HEK293 (cell line): ENCODE data around the gene C1orf52.

Experiments
- HOXD13 ChIP-seq: sonication (generic); formaldehyde crosslinking; IDR thresholded peaks from 2 replicates; pipeline ENCODE4 v1.8.0; 2022; ENCODE audit warnings: missing genetic modification reagents, borderline replicate concordance
- SETDB1 ChIP-seq: IDR thresholded peaks from one replicate; pipeline ENCODE4 v1.6.1; 2017; ENCODE audit warnings: mild to moderate bottlenecking, low read length, moderate library complexity, mixed read lengths; ENCODE audit not compliant: insufficient read length
- ZBTB1 ChIP-seq: fragments of 450-650 bp; formaldehyde crosslinking; IDR thresholded peaks from 2 replicates; pipeline ENCODE4 v1.5.1; 2016; ENCODE audit warnings: missing biosample characterization, missing genetic modification characterization
- ZFP3 ChIP-seq: fragments of 450-650 bp; formaldehyde crosslinking; IDR thresholded peaks from 2 replicates; pipeline ENCODE4 v1.5.1; 2016; ENCODE audit warnings: low read depth, missing biosample characterization, missing genetic modification characterization
- ZFP37 ChIP-seq: fragments of 450-650 bp; formaldehyde crosslinking; IDR thresholded peaks from 2 replicates; pipeline ENCODE4 v1.5.1; 2016; ENCODE audit warnings: missing biosample characterization, missing genetic modification characterization
- ZIC2 ChIP-seq: fragments of 450-650 bp; formaldehyde crosslinking; IDR thresholded peaks from 2 replicates; pipeline ENCODE4 v1.5.1; 2016; ENCODE audit warnings: missing biosample characterization, missing genetic modification characterization
- ZNF146 ChIP-seq: fragments of 450-650 bp; formaldehyde crosslinking; IDR thresholded peaks from 2 replicates; pipeline ENCODE4 v1.5.1; 2016; ENCODE audit warnings: missing biosample characterization, missing genetic modification characterization
- ZNF148 ChIP-seq: fragments of 450-650 bp; formaldehyde crosslinking; IDR thresholded peaks from 2 replicates; pipeline ENCODE4 v1.5.0; 2017; ENCODE audit warnings: missing biosample characterization, missing genetic modification characterization, borderline replicate concordance
- ZNF174 ChIP-seq: fragments of 450-650 bp; formaldehyde crosslinking; IDR thresholded peaks from 2 replicates; pipeline ENCODE4 v1.5.0; 2017; ENCODE audit warnings: missing biosample characterization, mild to moderate bottlenecking, missing genetic modification characterization
- ZNF266 ChIP-seq: fragments of 450-650 bp; formaldehyde crosslinking; IDR thresholded peaks from 2 replicates; pipeline ENCODE4 v1.5.1; 2016; ENCODE audit warnings: missing biosample characterization, missing genetic modification characterization, low read depth
- ZNF274 ChIP-seq, 2 experiments: fragments of 200-500 bp in 1 of 2; fragments of 450-650 bp in 1 of 2; sonication (Bioruptor generic) in 1 of 2; formaldehyde crosslinking in 1 of 2; IDR thresholded peaks; 2 replicates each; pipeline versions ENCODE4 v1.5.1 to v1.6.1; 2014 to 2016; ENCODE audit warnings: borderline replicate concordance in 1 of 2, inconsistent platforms in 1 of 2, low read length in 1 of 2, missing biosample characterization in 1 of 2, missing genetic modification characterization in 1 of 2
- ZNF433 ChIP-seq: fragments of 450-650 bp; formaldehyde crosslinking; IDR thresholded peaks from 2 replicates; pipeline ENCODE4 v1.5.1; 2016; ENCODE audit warnings: missing biosample characterization, missing genetic modification characterization, low read depth
- ZNF501 ChIP-seq: fragments of 450-650 bp; formaldehyde crosslinking; IDR thresholded peaks from 2 replicates; pipeline ENCODE4 v1.5.1; 2016; ENCODE audit warnings: missing biosample characterization, missing genetic modification characterization
- ZNF513 ChIP-seq: fragments of 450-650 bp; IDR thresholded peaks from 2 replicates; pipeline ENCODE4 v1.5.1; 2018; ENCODE audit warnings: missing biosample characterization, missing genetic modification characterization
- ZNF544 ChIP-seq: fragments of 450-650 bp; formaldehyde crosslinking; IDR thresholded peaks from 2 replicates; pipeline ENCODE4 v1.5.0; 2017; ENCODE audit warnings: missing biosample characterization, missing genetic modification characterization
- ZXDB ChIP-seq: fragments of 450-650 bp; formaldehyde crosslinking; IDR thresholded peaks from 2 replicates; pipeline ENCODE4 v1.5.1; 2016; ENCODE audit warnings: missing biosample characterization, missing genetic modification characterization
- TF ChIP-seq, protein P1 (sequence below): fragments of 450-650 bp; formaldehyde crosslinking; conservative IDR thresholded peaks from 2 replicates; pipeline ENCODE4 v1.5.1; 2016; ENCODE audit warnings: low read depth, missing biosample characterization, missing genetic modification characterization
- TF ChIP-seq, protein P2 (sequence below): fragments of 450-650 bp; formaldehyde crosslinking; IDR thresholded peaks from 2 replicates; pipeline ENCODE4 v1.5.1; 2016; ENCODE audit warnings: missing biosample characterization, missing genetic modification characterization, borderline replicate concordance
- TF ChIP-seq, protein P3 (sequence below): fragments of 450-650 bp; formaldehyde crosslinking; IDR thresholded peaks from 2 replicates; pipeline ENCODE4 v1.5.1; 2016; ENCODE audit warnings: missing biosample characterization, missing genetic modification characterization
- TF ChIP-seq, protein P4 (sequence below): fragments of 450-650 bp; formaldehyde crosslinking; IDR thresholded peaks from 2 replicates; pipeline ENCODE4 v1.5.1; 2016; ENCODE audit warnings: missing biosample characterization, missing genetic modification characterization
- TF ChIP-seq, protein P5 (sequence below): fragments of 450-650 bp; formaldehyde crosslinking; IDR thresholded peaks from 2 replicates; pipeline ENCODE4 v1.5.1; 2016; ENCODE audit warnings: missing biosample characterization, missing genetic modification characterization

The C1orf52 gene

GRCh38 chr1:85297855-85298629 is 38.6 kb upstream of the C1orf52 start (continued):
- TF ChIP-seq, protein P1, sequence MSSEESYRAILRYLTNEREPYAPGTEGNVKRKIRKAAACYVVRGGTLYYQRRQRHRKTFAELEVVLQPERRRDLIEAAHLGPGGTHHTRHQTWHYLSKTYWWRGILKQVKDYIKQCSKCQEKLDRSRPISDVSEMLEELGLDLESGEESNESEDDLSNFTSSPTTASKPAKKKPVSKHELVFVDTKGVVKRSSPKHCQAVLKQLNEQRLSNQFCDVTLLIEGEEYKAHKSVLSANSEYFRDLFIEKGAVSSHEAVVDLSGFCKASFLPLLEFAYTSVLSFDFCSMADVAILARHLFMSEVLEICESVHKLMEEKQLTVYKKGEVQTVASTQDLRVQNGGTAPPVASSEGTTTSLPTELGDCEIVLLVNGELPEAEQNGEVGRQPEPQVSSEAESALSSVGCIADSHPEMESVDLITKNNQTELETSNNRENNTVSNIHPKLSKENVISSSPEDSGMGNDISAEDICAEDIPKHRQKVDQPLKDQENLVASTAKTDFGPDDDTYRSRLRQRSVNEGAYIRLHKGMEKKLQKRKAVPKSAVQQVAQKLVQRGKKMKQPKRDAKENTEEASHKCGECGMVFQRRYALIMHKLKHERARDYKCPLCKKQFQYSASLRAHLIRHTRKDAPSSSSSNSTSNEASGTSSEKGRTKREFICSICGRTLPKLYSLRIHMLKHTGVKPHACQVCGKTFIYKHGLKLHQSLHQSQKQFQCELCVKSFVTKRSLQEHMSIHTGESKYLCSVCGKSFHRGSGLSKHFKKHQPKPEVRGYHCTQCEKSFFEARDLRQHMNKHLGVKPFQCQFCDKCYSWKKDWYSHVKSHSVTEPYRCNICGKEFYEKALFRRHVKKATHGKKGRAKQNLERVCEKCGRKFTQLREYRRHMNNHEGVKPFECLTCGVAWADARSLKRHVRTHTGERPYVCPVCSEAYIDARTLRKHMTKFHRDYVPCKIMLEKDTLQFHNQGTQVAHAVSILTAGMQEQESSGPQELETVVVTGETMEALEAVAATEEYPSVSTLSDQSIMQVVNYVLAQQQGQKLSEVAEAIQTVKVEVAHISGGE (tag by site-specific recombination), result peak; percentile 97
- TF ChIP-seq, protein P2, sequence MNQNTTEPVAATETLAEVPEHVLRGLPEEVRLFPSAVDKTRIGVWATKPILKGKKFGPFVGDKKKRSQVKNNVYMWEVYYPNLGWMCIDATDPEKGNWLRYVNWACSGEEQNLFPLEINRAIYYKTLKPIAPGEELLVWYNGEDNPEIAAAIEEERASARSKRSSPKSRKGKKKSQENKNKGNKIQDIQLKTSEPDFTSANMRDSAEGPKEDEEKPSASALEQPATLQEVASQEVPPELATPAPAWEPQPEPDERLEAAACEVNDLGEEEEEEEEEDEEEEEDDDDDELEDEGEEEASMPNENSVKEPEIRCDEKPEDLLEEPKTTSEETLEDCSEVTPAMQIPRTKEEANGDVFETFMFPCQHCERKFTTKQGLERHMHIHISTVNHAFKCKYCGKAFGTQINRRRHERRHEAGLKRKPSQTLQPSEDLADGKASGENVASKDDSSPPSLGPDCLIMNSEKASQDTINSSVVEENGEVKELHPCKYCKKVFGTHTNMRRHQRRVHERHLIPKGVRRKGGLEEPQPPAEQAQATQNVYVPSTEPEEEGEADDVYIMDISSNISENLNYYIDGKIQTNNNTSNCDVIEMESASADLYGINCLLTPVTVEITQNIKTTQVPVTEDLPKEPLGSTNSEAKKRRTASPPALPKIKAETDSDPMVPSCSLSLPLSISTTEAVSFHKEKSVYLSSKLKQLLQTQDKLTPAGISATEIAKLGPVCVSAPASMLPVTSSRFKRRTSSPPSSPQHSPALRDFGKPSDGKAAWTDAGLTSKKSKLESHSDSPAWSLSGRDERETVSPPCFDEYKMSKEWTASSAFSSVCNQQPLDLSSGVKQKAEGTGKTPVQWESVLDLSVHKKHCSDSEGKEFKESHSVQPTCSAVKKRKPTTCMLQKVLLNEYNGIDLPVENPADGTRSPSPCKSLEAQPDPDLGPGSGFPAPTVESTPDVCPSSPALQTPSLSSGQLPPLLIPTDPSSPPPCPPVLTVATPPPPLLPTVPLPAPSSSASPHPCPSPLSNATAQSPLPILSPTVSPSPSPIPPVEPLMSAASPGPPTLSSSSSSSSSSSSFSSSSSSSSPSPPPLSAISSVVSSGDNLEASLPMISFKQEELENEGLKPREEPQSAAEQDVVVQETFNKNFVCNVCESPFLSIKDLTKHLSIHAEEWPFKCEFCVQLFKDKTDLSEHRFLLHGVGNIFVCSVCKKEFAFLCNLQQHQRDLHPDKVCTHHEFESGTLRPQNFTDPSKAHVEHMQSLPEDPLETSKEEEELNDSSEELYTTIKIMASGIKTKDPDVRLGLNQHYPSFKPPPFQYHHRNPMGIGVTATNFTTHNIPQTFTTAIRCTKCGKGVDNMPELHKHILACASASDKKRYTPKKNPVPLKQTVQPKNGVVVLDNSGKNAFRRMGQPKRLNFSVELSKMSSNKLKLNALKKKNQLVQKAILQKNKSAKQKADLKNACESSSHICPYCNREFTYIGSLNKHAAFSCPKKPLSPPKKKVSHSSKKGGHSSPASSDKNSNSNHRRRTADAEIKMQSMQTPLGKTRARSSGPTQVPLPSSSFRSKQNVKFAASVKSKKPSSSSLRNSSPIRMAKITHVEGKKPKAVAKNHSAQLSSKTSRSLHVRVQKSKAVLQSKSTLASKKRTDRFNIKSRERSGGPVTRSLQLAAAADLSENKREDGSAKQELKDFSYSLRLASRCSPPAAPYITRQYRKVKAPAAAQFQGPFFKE (tag by site-specific recombination), result no peak
- TF ChIP-seq ZNF544 (tag by site-specific recombination), result no peak
- TF ChIP-seq ZNF433 (tag by site-specific recombination), result no peak
- TF ChIP-seq, protein P3, sequence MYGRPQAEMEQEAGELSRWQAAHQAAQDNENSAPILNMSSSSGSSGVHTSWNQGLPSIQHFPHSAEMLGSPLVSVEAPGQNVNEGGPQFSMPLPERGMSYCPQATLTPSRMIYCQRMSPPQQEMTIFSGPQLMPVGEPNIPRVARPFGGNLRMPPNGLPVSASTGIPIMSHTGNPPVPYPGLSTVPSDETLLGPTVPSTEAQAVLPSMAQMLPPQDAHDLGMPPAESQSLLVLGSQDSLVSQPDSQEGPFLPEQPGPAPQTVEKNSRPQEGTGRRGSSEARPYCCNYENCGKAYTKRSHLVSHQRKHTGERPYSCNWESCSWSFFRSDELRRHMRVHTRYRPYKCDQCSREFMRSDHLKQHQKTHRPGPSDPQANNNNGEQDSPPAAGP (tag by site-specific recombination), result 0 out of 2 replicates have a peak, but pooled peaks have one; percentile 46
- peak; percentile 98 for TF ChIP-seq ZXDB
- TF ChIP-seq ZIC2 (tag by site-specific recombination), result peak; percentile 55
- no peak for TF ChIP-seq ZNF148
- TF ChIP-seq SETDB1, result peak; percentile 21
- TF ChIP-seq ZFP37 (tag by site-specific recombination), result peak; percentile 86; the same call in 1 of the 2 replicates
- no peak for TF ChIP-seq ZNF274 (IDR thresholded peaks at IDR 0.05; ENCODE audit: low read length)
- no peak for TF ChIP-seq ZNF274 (tag by site-specific recombination; IDR thresholded peaks at IDR 0.05; ENCODE audit: borderline replicate concordance)
- no peak for TF ChIP-seq ZFP3
- peak; percentile 13; the same call in 1 of the 2 replicates for TF ChIP-seq ZBTB1 (tag by site-specific recombination)
- TF ChIP-seq ZNF266, result no peak
- no peak for TF ChIP-seq ZNF174
- TF ChIP-seq ZNF513, result peak; percentile 33; the same call in 1 of the 2 replicates
- TF ChIP-seq, protein P4, sequence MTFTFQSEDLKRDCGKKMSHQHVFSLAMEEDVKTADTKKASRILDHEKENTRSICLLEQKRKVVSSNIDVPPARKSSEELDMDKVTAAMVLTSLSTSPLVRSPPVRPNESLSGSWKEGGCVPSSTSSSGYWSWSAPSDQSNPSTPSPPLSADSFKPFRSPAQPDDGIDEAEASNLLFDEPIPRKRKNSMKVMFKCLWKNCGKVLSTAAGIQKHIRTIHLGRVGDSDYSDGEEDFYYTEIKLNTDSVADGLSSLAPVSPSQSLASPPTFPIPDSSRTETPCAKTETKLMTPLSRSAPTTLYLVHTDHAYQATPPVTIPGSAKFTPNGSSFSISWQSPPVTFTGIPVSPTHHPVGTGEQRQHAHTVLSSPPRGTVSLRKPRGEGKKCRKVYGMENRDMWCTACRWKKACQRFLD (tag by site-specific recombination), result no peak
- TF ChIP-seq, protein P5, sequence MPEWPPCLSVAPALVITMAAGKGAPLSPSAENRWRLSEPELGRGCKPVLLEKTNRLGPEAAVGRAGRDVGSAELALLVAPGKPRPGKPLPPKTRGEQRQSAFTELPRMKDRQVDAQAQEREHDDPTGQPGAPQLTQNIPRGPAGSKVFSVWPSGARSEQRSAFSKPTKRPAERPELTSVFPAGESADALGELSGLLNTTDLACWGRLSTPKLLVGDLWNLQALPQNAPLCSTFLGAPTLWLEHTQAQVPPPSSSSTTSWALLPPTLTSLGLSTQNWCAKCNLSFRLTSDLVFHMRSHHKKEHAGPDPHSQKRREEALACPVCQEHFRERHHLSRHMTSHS, result no peak
- no peak for TF ChIP-seq ZNF146
- peak; percentile 98 for TF ChIP-seq ZNF501
- TF ChIP-seq HOXD13 (CRISPR knock-in tag), result peak; percentile 93
